ENCODE data around the gene ETV2. TPM values are rescaled to one million over a fixed set of nuclear protein-coding genes. Genes with fewer than 3 reads are reported as not detected.
"Not testable (repeated sequence)": the region's sequence is repeated elsewhere in the genome, so short reads cannot be mapped to it uniquely, and the experiment has no call there.

The ETV2 gene
- total RNA-seq (1.1 and 3.1 TPM in 2 replicates), polyA plus RNA-seq (3.1 and 4.0 TPM in 2 replicates)

GRCh38 chr19:35641515-35642151 lies at the start of gene ETV2:
Gene ETV2 (plus strand): TSS chr19:35641745. CDS start chr19:35642461, 716 bp downstream.
- H3K4me1 ChIP-seq (ENCODE audit: low read depth): peaks cover 6% of the 10 kb centered on the region
- H3K9me3 ChIP-seq (ENCODE audit: low read depth): no peaks in the 10 kb centered on the region
- TF ChIP-seq CTCF (IDR thresholded peaks at IDR 0.05; ENCODE audit: low read depth, low read length): no peak
- H3K4me3 ChIP-seq: no peak within 1 kb of the TSS
- peak; percentile 24 to 77 for DNase-seq (ENCODE audit: low read depth in 1 of 2, low spot score in 1 of 2)
- H3K27me3 ChIP-seq: no peaks in the 10 kb centered on the region
- H3K36me3 ChIP-seq: peaks cover 13% of the 10 kb centered on the region
- H3K27ac ChIP-seq: peak within 1 kb of the TSS; percentile 31

DNA sequence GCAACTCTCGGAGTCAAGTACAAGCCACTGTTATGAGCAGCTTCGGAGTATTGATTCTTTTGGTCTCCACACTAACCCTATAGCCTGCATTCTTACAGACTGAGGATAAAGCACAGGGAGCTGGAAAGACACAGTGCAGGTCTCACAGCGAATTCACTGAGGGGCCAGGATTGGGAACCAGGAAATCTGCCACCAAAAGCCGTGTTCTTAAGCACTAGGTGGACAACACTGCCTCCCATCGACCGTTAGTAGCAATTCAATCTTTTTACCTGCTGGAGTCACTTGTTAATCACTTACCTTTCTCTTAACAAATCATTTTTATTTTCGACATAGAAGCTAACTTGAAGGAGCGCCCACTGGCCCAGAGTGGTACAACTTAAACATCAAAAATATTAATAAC lies 49.3 kb upstream of the ETV2 start:
- no peaks in the 10 kb centered on the region for H3K27me3 ChIP-seq
- no peaks in the 10 kb centered on the region for H3K4me1 ChIP-seq (ENCODE audit: low read depth)
- H3K36me3 ChIP-seq: no peaks in the 10 kb centered on the region

DNA sequence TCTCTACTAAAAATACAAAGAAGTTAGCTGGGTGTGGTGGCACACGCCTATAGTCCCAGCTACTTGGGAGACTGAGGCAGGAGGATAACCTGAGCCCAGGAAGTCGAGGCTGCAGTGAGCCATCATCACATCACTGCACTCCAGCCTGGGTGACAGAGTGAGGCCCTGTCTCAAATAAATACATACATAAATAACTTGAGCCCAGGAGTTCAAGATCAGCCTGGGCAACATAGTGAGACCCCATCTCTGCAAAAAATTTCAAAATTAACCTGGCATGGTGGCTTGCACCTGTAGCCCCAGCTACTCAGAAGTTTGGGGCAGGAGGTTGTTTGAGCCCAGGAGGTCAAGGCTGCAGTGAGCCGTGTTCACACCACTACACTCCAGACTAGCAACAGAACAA lies 46.5 kb upstream of the ETV2 start:
- not testable (repeated sequence) for H3K27ac ChIP-seq; H3K9me3 ChIP-seq (ENCODE audit: low read depth); DNase-seq (ENCODE audit: low read depth in 1 of 2, low spot score in 1 of 2); H3K4me1 ChIP-seq (ENCODE audit: low read depth); H3K36me3 ChIP-seq; H3K27me3 ChIP-seq; H3K4me3 ChIP-seq

More for the DNA sequence above, 49.3 kb upstream of the ETV2 start:
- H3K27ac ChIP-seq: no peak overlapping the region
- peak; percentile 66 to 71 for DNase-seq (ENCODE audit: low read depth in 1 of 2, low spot score in 1 of 2)
- H3K9me3 ChIP-seq (ENCODE audit: low read depth): no peaks in the 10 kb centered on the region
- TF ChIP-seq CTCF (IDR thresholded peaks at IDR 0.05; ENCODE audit: low read depth, low read length): peak; percentile 67
- no peak overlapping the region for H3K4me3 ChIP-seq

DNA sequence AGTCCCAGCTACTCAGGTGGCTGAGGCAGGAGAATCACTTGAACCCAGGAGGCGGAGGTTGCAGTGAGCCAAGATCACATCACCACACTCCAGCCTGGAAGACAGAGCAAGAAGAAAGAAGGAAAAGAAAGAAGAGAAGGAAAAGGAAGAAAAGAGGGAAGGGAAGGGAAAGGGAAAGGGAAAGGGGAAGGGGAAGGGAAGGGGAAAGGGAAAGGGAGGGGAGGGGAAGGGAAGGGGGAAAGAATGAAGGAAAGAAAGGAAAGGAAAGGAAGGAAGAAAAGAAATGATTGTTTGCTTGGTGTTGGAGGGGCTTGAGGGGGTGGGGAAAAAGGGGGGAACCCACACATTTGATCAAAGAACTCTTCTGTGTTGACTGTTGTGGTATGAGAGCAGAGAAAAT lies 45.6 kb upstream of the ETV2 start:
- no peaks in the 10 kb centered on the region for H3K36me3 ChIP-seq
- DNase-seq (ENCODE audit: low read depth in 1 of 2, low spot score in 1 of 2): no peak
- no peak for TF ChIP-seq CTCF (IDR thresholded peaks at IDR 0.05; ENCODE audit: low read depth, low read length)

DNA sequence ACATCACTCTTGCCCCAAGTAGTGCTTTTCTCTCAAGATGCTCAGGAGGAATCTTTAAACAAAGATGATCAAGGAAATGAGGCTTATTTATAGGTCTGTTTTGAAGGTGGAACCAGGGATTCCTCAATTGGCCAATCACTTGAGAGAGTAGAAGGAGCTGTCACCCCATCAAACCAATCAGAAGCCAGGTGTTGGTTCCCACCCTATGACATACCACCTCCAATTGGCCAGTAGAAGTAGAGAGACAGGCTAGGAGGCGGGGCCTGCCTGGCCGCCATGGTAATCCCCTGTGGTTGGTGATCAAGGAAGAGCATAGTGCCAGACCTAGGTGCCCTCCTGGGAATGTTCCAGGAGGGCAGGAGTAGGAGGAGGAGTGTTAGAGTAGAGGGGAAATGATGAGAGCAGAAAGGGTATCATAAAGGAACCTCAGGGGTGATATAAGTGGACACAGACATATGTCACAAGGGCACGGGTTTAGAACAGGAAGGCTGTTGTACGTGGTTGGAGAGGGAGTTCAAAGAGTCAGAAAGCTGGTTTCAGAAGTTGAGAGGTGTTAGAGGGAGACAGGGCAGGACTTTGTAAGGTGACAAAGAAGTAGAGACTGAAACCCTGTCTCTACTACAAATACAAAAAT lies 45.1 kb upstream of the ETV2 start:
- Histone ChIP-seq H3K4me1 (ENCODE audit: low read depth) (no peaks in the 10 kb centered on the region), H3K27ac (no peak overlapping the region), H3K27me3 (peaks cover 8% of the 10 kb centered on the region), H3K9me3 (ENCODE audit: low read depth) (no peaks in the 10 kb centered on the region), H3K4me3 (no peak overlapping the region), H3K36me3 (no peaks in the 10 kb centered on the region)
- no peak for TF ChIP-seq CTCF (IDR thresholded peaks at IDR 0.05; ENCODE audit: low read depth, low read length)
- peak in 1 of 2 donors; percentile 10 for DNase-seq (ENCODE audit: low read depth in 1 of 2, low spot score in 1 of 2)

More for the DNA sequence above, 45.6 kb upstream of the ETV2 start:
- H3K27me3 ChIP-seq: peaks cover 5% of the 10 kb centered on the region
- no peak overlapping the region for H3K27ac ChIP-seq
- no peaks in the 10 kb centered on the region for H3K4me1 ChIP-seq (ENCODE audit: low read depth)
- no peak overlapping the region for H3K4me3 ChIP-seq
- no peaks in the 10 kb centered on the region for H3K9me3 ChIP-seq (ENCODE audit: low read depth)

DNA sequence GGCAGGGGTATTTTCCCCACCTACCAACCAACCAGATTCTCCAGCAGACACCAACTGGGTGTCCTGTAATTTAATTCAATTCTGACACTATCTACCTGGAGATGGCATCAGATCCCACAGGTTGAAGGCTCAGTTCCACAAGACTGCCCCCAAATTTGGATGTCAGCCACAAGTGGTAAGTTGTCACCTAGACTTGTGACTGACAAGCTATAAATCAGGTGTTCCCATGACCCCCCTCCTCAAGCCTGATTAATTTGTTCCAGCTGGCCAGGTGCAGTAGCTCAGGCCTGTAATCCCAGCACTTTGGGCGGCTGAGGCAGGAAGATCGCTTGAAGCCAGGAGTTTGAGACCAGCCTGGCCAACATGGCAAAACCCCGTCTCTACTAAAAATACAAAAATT lies 39.6 kb upstream of the ETV2 start:
- no peaks in the 10 kb centered on the region for H3K36me3 ChIP-seq
- no peak for DNase-seq (ENCODE audit: low read depth in 1 of 2, low spot score in 1 of 2)
- peaks cover 8% of the 10 kb centered on the region for H3K27me3 ChIP-seq
- TF ChIP-seq CTCF (IDR thresholded peaks at IDR 0.05; ENCODE audit: low read depth, low read length): no peak
- H3K9me3 ChIP-seq (ENCODE audit: low read depth): no peaks in the 10 kb centered on the region
- no peak overlapping the region for H3K4me3 ChIP-seq
- H3K4me1 ChIP-seq (ENCODE audit: low read depth): no peaks in the 10 kb centered on the region
- H3K27ac ChIP-seq: no peak overlapping the region

- not testable (repeated sequence) for H3K4me3 ChIP-seq; H3K27me3 ChIP-seq; DNase-seq (ENCODE audit: low read depth in 1 of 2, low spot score in 1 of 2); H3K4me1 ChIP-seq (ENCODE audit: low read depth); H3K9me3 ChIP-seq (ENCODE audit: low read depth); H3K36me3 ChIP-seq; H3K27ac ChIP-seq
These were observed 37.1 kb upstream of the ETV2 start for GRCh38 chr19:35604436-35604835.

GRCh38 chr19:35607170-35607569 lies 34.4 kb upstream of the ETV2 start:
- not testable (repeated sequence) for H3K36me3 ChIP-seq; H3K27ac ChIP-seq; H3K4me3 ChIP-seq; DNase-seq (ENCODE audit: low read depth in 1 of 2, low spot score in 1 of 2); H3K27me3 ChIP-seq; H3K4me1 ChIP-seq (ENCODE audit: low read depth); H3K9me3 ChIP-seq (ENCODE audit: low read depth)
